D341Med (cell line): ENCODE data around the gene PSMD12.

ENCODE experiments used
- DNase-seq: peaks from one replicate; pipeline ENCODE4 v3.0.0; 2012; ENCODE audit warnings: low spot score

Gene PSMD12

GRCh38 chr17:67386965-67387551, 20.7 kb upstream of the PSMD12 start:
- peak; percentile 81 for DNase-seq

- no peak for DNase-seq
These were observed 19.0 kb upstream of the PSMD12 start for GRCh38 chr17:67385122-67385988.

GRCh38 chr17:67381929-67382257, 15.5 kb upstream of the PSMD12 start:
- no peak for DNase-seq

- no peak for DNase-seq
These were observed 12.9 kb upstream of the PSMD12 start for GRCh38 chr17:67379251-67379630.

- DNase-seq, result peak; percentile 95
These were observed 12.3 kb upstream of the PSMD12 start for GRCh38 chr17:67378454-67379250.

GRCh38 chr17:67377488-67378453, 11.4 kb upstream of the PSMD12 start:
- peak; percentile 84 for DNase-seq

GRCh38 chr17:67376737-67377487, 10.5 kb upstream of the PSMD12 start, which contains the start of gene PITPNC1:
Gene PITPNC1 (plus strand): TSS chr17:67377281.
- peak; percentile 92 for DNase-seq

GRCh38 chr17:67376415-67376736, 10.0 kb upstream of the PSMD12 start:
- DNase-seq, result no peak

GRCh38 chr17:67375716-67376115, 9.3 kb upstream of the PSMD12 start:
- no peak for DNase-seq

GRCh38 chr17:67375054-67375427, 8.7 kb upstream of the PSMD12 start:
- no peak for DNase-seq

GRCh38 chr17:67374329-67375053, 8.1 kb upstream of the PSMD12 start:
- peak; percentile 90 for DNase-seq

GRCh38 chr17:67372751-67373150, 6.4 kb upstream of the PSMD12 start:
- DNase-seq, result no peak

GRCh38 chr17:67369676-67370075, 3.3 kb upstream of the PSMD12 start:
- DNase-seq, result no peak

- DNase-seq, result no peak
These were observed 612 bp downstream of the PSMD12 start for GRCh38 chr17:67365738-67366192.

GRCh38 chr17:67364847-67365737, 1.3 kb downstream of the PSMD12 start:
- no peak for DNase-seq

- no peak for DNase-seq
These were observed 4.2 kb downstream of the PSMD12 start for GRCh38 chr17:67362173-67362572.

GRCh38 chr17:67360880-67361279, 5.5 kb downstream of the PSMD12 start:
- no peak for DNase-seq

GRCh38 chr17:67359960-67360791, 6.2 kb downstream of the PSMD12 start:
- peak; percentile 77 for DNase-seq
